Loucy (cell line): ENCODE measurements around the gene GALNT10.

Experiments used
- H2AFZ ChIP-seq: fragments of 200-600 bp; sonication (generic); 2 replicates; pipeline ENCODE4 v1.6.0; 2016; ENCODE audit warnings: antibody characterized with exemption, mild to moderate bottlenecking, low read length, moderate library complexity
- H3F3A ChIP-seq: fragments of 200-600 bp; 2 replicates; pipeline ENCODE4 v1.6.0; 2016; ENCODE audit warnings: antibody characterized with exemption, low read depth, mild to moderate bottlenecking
- H3K27me3 ChIP-seq: fragments of 200-600 bp; sonication (generic); 2 replicates; pipeline ENCODE4 v1.6.1; 2014; ENCODE audit warnings: low read length, mild to moderate bottlenecking; ENCODE audit not compliant: insufficient read depth, poor library complexity, severe bottlenecking
- H3K36me3 ChIP-seq: fragments of 200-600 bp; sonication (generic); 2 replicates; pipeline ENCODE4 v1.6.1; 2016; ENCODE audit warnings: low read length; ENCODE audit not compliant: insufficient read depth
- H3K4me1 ChIP-seq: fragments of 200-600 bp; sonication (generic); 2 replicates; pipeline ENCODE4 v1.5.1; 2014; ENCODE audit warnings: low read length, mild to moderate bottlenecking; ENCODE audit not compliant: insufficient read depth, poor library complexity, severe bottlenecking
- H3K4me2 ChIP-seq: fragments of 200-600 bp; sonication (generic); 2 replicates; pipeline ENCODE4 v1.6.0; 2014; ENCODE audit warnings: antibody characterized with exemption, low read length, low read depth, mild to moderate bottlenecking; ENCODE audit not compliant: poor library complexity, severe bottlenecking
- H3K4me3 ChIP-seq: fragments of 200-600 bp; sonication (generic); 2 replicates; pipeline ENCODE4 v1.5.1; 2014; ENCODE audit warnings: low read length, mild to moderate bottlenecking, mixed read lengths; ENCODE audit not compliant: poor library complexity, severe bottlenecking
- H3K79me2 ChIP-seq: fragments of 200-600 bp; sonication (generic); 2 replicates; pipeline ENCODE4 v1.6.1; 2014; ENCODE audit warnings: low read length; ENCODE audit not compliant: insufficient read depth
- H3K9ac ChIP-seq: fragments of 200-600 bp; sonication (generic); 2 replicates; pipeline ENCODE4 v1.6.0; 2014; ENCODE audit warnings: mild to moderate bottlenecking, low read depth, low read length, moderate library complexity; ENCODE audit not compliant: poor library complexity, severe bottlenecking
- H3K9me2 ChIP-seq: fragments of 200-600 bp; sonication (generic); replicated peaks from 2 replicates; pipeline ENCODE4 v1.6.1; 2016; ENCODE audit warnings: low read depth, low read length, mixed read lengths
- H3K9me3 ChIP-seq: fragments of 200-600 bp; sonication (generic); 2 replicates; pipeline ENCODE4 v1.6.1; 2014; ENCODE audit warnings: mild to moderate bottlenecking, antibody characterized with exemption, low read length, low read depth; ENCODE audit not compliant: insufficient read depth
- H4K20me1 ChIP-seq: fragments of 200-600 bp; sonication (generic); 2 replicates; pipeline ENCODE4 v1.6.0; 2014; ENCODE audit warnings: antibody characterized with exemption, low read length, mild to moderate bottlenecking; ENCODE audit not compliant: insufficient read depth, poor library complexity, severe bottlenecking
- EZH2phosphoT487 ChIP-seq: fragments of 200-600 bp; IDR thresholded peaks from 2 replicates; pipeline ENCODE4 v1.6.1; 2018; ENCODE audit warnings: antibody characterized with exemption, mild to moderate bottlenecking, moderate library complexity, borderline replicate concordance
- TF ChIP-seq, protein P1 (sequence below): fragments of 200-600 bp; sonication (generic); conservative IDR thresholded peaks from 2 replicates; pipeline ENCODE4 v1.5.1; 2014; ENCODE audit warnings: mild to moderate bottlenecking, antibody characterized with exemption, low read length

GALNT10 gene

DNA sequence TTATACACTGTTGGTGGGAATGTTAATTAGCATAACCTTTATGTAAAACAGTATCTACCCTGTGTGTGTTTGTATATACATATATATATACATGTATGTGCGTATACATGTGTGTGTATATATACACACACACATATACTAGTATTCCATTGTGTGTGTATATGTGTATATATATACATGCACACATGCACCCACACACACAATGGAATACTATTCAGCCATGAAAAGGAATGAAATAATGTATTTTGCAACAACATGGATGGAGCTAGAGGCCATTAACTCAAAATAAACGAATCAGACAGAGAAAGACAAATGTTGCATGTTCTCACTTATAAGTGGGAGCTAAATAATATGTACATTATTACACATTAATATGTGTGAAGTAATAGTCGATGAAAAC lies 237.7 kb downstream of the GALNT10 start:
- Histone ChIP-seq H3K9me2 (no peaks in the 10 kb centered on the region), H3K4me3 (no peak overlapping the region), H2AFZ (no peak overlapping the region), H3K9ac (no peak overlapping the region), H3F3A (no peaks in the 10 kb centered on the region), H3K4me2 (no peak overlapping the region), H3K79me2 (no peaks in the 10 kb centered on the region), H3K9me3 (no peaks in the 10 kb centered on the region), H3K4me1 (no peaks in the 10 kb centered on the region), H3K36me3 (no peaks in the 10 kb centered on the region), H4K20me1 (no peaks in the 10 kb centered on the region), H3K27me3 (no peaks in the 10 kb centered on the region)
- TF ChIP-seq, protein P1, sequence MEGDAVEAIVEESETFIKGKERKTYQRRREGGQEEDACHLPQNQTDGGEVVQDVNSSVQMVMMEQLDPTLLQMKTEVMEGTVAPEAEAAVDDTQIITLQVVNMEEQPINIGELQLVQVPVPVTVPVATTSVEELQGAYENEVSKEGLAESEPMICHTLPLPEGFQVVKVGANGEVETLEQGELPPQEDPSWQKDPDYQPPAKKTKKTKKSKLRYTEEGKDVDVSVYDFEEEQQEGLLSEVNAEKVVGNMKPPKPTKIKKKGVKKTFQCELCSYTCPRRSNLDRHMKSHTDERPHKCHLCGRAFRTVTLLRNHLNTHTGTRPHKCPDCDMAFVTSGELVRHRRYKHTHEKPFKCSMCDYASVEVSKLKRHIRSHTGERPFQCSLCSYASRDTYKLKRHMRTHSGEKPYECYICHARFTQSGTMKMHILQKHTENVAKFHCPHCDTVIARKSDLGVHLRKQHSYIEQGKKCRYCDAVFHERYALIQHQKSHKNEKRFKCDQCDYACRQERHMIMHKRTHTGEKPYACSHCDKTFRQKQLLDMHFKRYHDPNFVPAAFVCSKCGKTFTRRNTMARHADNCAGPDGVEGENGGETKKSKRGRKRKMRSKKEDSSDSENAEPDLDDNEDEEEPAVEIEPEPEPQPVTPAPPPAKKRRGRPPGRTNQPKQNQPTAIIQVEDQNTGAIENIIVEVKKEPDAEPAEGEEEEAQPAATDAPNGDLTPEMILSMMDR: no peak
- TF ChIP-seq EZH2phosphoT487: no peak

DNA sequence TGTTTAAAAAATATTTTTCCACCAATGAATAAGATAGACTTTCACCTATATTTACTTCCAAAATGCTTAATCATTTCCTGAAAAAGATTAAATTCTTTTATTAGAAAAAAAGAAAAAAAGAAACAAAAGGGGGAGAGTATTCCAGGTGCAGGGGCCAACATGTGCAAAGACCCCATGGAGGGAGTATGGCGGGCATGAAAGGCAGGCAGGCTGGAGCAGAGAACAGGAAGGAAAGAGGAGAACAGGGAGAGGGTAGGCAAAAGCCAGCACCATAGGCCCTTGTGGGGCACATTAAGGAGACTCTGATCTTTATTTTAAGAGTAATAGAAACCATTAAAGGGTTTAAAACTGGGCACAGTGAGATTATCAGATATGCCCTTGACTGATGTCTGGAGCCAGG lies 238.8 kb downstream of the GALNT10 start:
- Histone ChIP-seq H2AFZ (no peak overlapping the region), H3K36me3 (no peaks in the 10 kb centered on the region), H3K9me3 (no peaks in the 10 kb centered on the region), H4K20me1 (no peaks in the 10 kb centered on the region), H3K9ac (no peak overlapping the region), H3F3A (no peaks in the 10 kb centered on the region), H3K4me2 (no peak overlapping the region), H3K27me3 (no peaks in the 10 kb centered on the region), H3K4me3 (no peak overlapping the region), H3K9me2 (no peaks in the 10 kb centered on the region), H3K4me1 (no peaks in the 10 kb centered on the region), H3K79me2 (no peaks in the 10 kb centered on the region)
- TF ChIP-seq EZH2phosphoT487: no peak
- TF ChIP-seq, protein P1: no peak

DNA sequence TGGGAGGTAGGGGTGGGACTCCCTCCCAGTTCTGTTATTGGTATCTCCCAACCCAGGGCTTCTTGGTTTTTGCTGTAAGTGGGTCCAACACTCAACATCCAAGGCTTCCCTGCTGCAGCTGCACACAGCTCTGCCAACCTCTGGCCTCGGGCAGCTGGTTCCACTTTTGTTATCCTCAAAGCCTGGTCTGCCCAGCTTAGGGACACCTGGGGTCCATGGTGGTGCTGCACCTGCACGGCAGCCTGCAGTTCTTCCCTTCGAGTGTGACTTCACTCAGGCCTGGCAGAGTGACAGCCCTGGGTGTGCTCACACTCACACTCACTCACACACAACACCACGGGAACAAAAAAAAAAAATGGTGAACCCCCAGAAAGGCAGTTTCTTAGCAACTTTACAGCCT lies 239.9 kb downstream of the GALNT10 start:
- no peak overlapping the region for H2AFZ ChIP-seq
- TF ChIP-seq, protein P1: no peak
- no peak for TF ChIP-seq EZH2phosphoT487

More for the DNA sequence above, 239.9 kb downstream of the GALNT10 start:
- H3K79me2 ChIP-seq: no peaks in the 10 kb centered on the region
- H4K20me1 ChIP-seq: no peaks in the 10 kb centered on the region
- no peak overlapping the region for H3K4me2 ChIP-seq
- H3K9me3 ChIP-seq: no peaks in the 10 kb centered on the region
- no peak overlapping the region for H3K4me3 ChIP-seq
- no peaks in the 10 kb centered on the region for H3K36me3 ChIP-seq
- H3K9me2 ChIP-seq: no peaks in the 10 kb centered on the region
- no peak overlapping the region for H3K9ac ChIP-seq
- H3K4me1 ChIP-seq: no peaks in the 10 kb centered on the region
- no peaks in the 10 kb centered on the region for H3K27me3 ChIP-seq
- no peaks in the 10 kb centered on the region for H3F3A ChIP-seq
